CD4-positive, alpha-beta T cell (primary cell): ENCODE results near the gene OR4C6. TPM values are rescaled to one million over a fixed set of nuclear protein-coding genes. Genes with fewer than 3 reads are reported as not detected.

Experiments used
- ATAC-seq: fragments of 200-7000 bp; cut with Tn5 transposase; one replicate; pipeline ENCODE4 v1.10.0; 2022; ENCODE audit warnings: mild to moderate bottlenecking; ENCODE audit not compliant: poor library complexity
- CTCF ChIA-PET: fragments of 350-600 bp; sonication (Branson Sonifier 250); formaldehyde crosslinking; loops from one replicate; lab custom pipeline; 2021; ENCODE audit warnings: antibody characterized with exemption, inconsistent platforms; lab: Charles Lee
- POLR2A ChIA-PET: fragments of 350-600 bp; sonication (Branson Sonifier 250); formaldehyde crosslinking; loops from one replicate; lab custom pipeline; 2021; ENCODE audit warnings: antibody characterized with exemption, inconsistent platforms; lab: Charles Lee
- DNase-seq, 14 experiments: peaks; one replicate each; pipeline ENCODE4 v3.0.0-alpha.2; 2013 to 2020; ENCODE audit warnings: mixed read lengths in 2 of 14
- H3K27ac ChIP-seq, 2 donors: one replicate each; pipeline versions ENCODE4 v1.5.1 to v1.7.0; 2013; ENCODE audit warnings: low read length in 2 of 2, low read depth in 1 of 2, mild to moderate bottlenecking in 1 of 2
- H3K27me3 ChIP-seq, 2 experiments: 1 replicate in 1 of 2; 2 replicates in 1 of 2; pipeline versions ENCODE4 v1.6.1 to v1.7.0; 2013; ENCODE audit warnings: low read length in 2 of 2, control low read depth in 1 of 2, mild to moderate bottlenecking in 1 of 2, moderate library complexity in 1 of 2; ENCODE audit not compliant: insufficient read depth in 2 of 2, control insufficient read depth in 1 of 2
- H3K36me3 ChIP-seq: one replicate; pipeline ENCODE4 v1.6.1; 2013; ENCODE audit warnings: low read length, control low read depth; ENCODE audit not compliant: insufficient read depth
- H3K4me1 ChIP-seq: one replicate; pipeline ENCODE4 v1.6.1; 2013; ENCODE audit warnings: low read length, control low read depth; ENCODE audit not compliant: insufficient read depth
- H3K4me3 ChIP-seq: one replicate; pipeline ENCODE4 v1.5.1; 2013; ENCODE audit warnings: mild to moderate bottlenecking, low read length, moderate library complexity
- H3K9me3 ChIP-seq, 2 experiments: 1 replicate in 1 of 2; 2 replicates in 1 of 2; pipeline versions ENCODE4 v1.6.1 to v1.7.0; 2013; ENCODE audit warnings: low read length in 2 of 2, mild to moderate bottlenecking in 2 of 2, control low read depth in 1 of 2, moderate library complexity in 1 of 2; ENCODE audit not compliant: control insufficient read depth in 1 of 2, insufficient read depth in 1 of 2
- H3K27ac Mint-ChIP-seq: one replicate; pipeline ENCODE4 v1.8.0; 2020; ENCODE audit warnings: mixed read lengths
- H3K27me3 Mint-ChIP-seq: one replicate; pipeline ENCODE4 v1.8.0; 2021; ENCODE audit warnings: mixed read lengths
- H3K36me3 Mint-ChIP-seq: one replicate; pipeline ENCODE4 v1.8.0; 2021; ENCODE audit warnings: low read depth, mixed read lengths
- H3K4me1 Mint-ChIP-seq: one replicate; pipeline ENCODE4 v1.8.0; 2021; ENCODE audit warnings: low read depth, mixed read lengths
- H3K4me3 Mint-ChIP-seq: one replicate; pipeline ENCODE4 v1.8.0; 2020; ENCODE audit warnings: mild to moderate bottlenecking, mixed read lengths
- H3K9me3 Mint-ChIP-seq: one replicate; pipeline ENCODE4 v1.8.0; 2020; ENCODE audit warnings: mixed read lengths
- intact Hi-C, 2 experiments: fragments of 100-400 bp; cut with DNase I in 1 of 2; cut with micrococcal nuclease in 1 of 2; formaldehyde crosslinking; loops; one replicate each; pipeline versions ENCODE4 v1.15.1 to v1.9.0; 2023 to 2025; cut with DNase I, micrococcal nuclease
- polyA plus RNA-seq, 2 donors: library from polyadenylated mRNA; unstranded; fragments of 120-200 nt; gene quantifications; one replicate each; pipeline ENCODE4 v1.2.1, GENCODE V29; 2013
- total RNA-seq, 174 experiments: library from RNA in 2 of 174; stranded (reverse) in 2 of 174; gene quantifications; one replicate each; pipeline ENCODE4 v1.2.3 and lab custom pipeline; 2021 to 2026
- TF ChIP-seq, protein P1 (sequence below): fragments of 200-600 bp; IDR thresholded peaks from one replicate; pipeline ENCODE4 v1.8.0; 2022; ENCODE audit warnings: antibody characterized with exemption, mild to moderate bottlenecking

The OR4C6 gene
- total RNA-seq, result not detected
- not detected for polyA plus RNA-seq (2013, experiment 1 of 2)
- not detected for polyA plus RNA-seq (2013, experiment 2 of 2)
- total RNA-seq (lab: John Stamatoyannopoulos, UW), result 0 to 0.04 (median 0) reads per million in 172 experiments

DNA sequence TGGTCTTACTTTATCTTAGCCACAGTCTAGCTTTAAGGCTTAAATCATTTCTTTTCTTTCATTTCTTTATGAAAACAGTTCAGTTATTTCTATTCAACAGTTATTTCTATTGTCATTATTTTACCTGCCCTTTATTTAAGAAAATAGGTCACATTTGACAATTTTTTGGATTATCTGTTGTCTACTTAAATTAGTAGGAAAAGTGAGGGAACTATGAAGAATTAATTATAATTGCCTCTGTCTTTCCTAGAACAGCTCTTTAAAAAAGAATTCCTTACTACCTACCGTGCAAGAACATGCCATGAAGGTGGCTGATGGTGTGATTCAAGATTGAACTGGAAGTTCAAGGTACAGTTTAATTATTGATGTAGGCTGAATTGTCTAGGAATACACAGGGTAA, at the start of gene OR4C6:
Gene OR4C6 (plus strand): TSS at position 301 of the 400 bp plus-strand sequence. CDS start 2,966 bp downstream, outside the sequence.
- Mint-ChIP-seq H3K36me3 (no peaks in the 10 kb centered on the region), H3K27me3 (no peaks in the 10 kb centered on the region), H3K4me1 (no peaks in the 10 kb centered on the region), H3K4me3 (no peak within 1 kb of the TSS), H3K9me3 (peaks cover 4% of the 10 kb centered on the region), H3K27ac (no peak within 1 kb of the TSS)
- TF ChIP-seq, protein P1, sequence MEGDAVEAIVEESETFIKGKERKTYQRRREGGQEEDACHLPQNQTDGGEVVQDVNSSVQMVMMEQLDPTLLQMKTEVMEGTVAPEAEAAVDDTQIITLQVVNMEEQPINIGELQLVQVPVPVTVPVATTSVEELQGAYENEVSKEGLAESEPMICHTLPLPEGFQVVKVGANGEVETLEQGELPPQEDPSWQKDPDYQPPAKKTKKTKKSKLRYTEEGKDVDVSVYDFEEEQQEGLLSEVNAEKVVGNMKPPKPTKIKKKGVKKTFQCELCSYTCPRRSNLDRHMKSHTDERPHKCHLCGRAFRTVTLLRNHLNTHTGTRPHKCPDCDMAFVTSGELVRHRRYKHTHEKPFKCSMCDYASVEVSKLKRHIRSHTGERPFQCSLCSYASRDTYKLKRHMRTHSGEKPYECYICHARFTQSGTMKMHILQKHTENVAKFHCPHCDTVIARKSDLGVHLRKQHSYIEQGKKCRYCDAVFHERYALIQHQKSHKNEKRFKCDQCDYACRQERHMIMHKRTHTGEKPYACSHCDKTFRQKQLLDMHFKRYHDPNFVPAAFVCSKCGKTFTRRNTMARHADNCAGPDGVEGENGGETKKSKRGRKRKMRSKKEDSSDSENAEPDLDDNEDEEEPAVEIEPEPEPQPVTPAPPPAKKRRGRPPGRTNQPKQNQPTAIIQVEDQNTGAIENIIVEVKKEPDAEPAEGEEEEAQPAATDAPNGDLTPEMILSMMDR, result no peak
- ChIA-PET POLR2A (no interaction called here), CTCF (no interaction called here)
- H3K36me3 ChIP-seq, result no peaks in the 10 kb centered on the region
- intact Hi-C loops, result no loop called here
- no peak within 1 kb of the TSS for H3K27ac ChIP-seq
- H3K4me3 ChIP-seq, result no peak within 1 kb of the TSS
- DNase-seq (no peak), ATAC-seq (no peak)
- H3K9me3 ChIP-seq, result peaks cover 0 to 5% of the 10 kb centered on the region in 2 experiments
- no peaks in the 10 kb centered on the region for H3K27me3 ChIP-seq
- no peaks in the 10 kb centered on the region for H3K4me1 ChIP-seq

DNA sequence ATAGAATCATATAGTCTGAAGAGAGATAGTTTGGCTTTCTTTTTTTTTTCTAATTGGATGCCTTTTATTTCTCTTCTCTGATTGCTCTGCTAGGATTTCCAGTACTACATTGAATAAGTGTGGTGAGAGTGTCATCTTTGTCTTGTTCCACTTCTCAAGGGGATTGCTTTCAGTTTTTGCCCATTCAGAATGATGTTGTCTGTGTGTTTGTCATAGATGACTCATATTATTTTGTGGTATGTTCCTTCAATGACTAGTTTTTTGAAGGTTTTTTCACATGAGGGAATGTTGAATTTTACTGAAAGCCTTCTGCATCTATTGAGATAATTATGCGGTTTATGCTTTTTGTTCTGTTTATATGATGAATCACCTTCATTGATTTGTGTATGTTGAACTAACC, 37.5 kb upstream of the OR4C6 start:
- intact Hi-C loops, result no loop called here
- no peaks in the 10 kb centered on the region for H3K4me1 ChIP-seq
- CTCF ChIA-PET, result no interaction called here
- H3K27me3 Mint-ChIP-seq, result no peaks in the 10 kb centered on the region
- H3K4me3 Mint-ChIP-seq, result no peak overlapping the region
- ATAC-seq (no peak), DNase-seq (no peak)
- H3K36me3 Mint-ChIP-seq, result no peaks in the 10 kb centered on the region
- H3K27ac ChIP-seq, result no peak overlapping the region
- H3K27ac Mint-ChIP-seq, result no peak overlapping the region
- H3K9me3 ChIP-seq, result peaks cover 0 to 3% of the 10 kb centered on the region in 2 experiments
- TF ChIP-seq, protein P1, result no peak
- peaks cover 11% of the 10 kb centered on the region for H3K9me3 Mint-ChIP-seq
- POLR2A ChIA-PET, result no interaction called here
- no peak overlapping the region for H3K4me3 ChIP-seq
- no peaks in the 10 kb centered on the region for H3K4me1 Mint-ChIP-seq
- H3K36me3 ChIP-seq, result no peaks in the 10 kb centered on the region
- H3K27me3 ChIP-seq, result no peaks in the 10 kb centered on the region

DNA sequence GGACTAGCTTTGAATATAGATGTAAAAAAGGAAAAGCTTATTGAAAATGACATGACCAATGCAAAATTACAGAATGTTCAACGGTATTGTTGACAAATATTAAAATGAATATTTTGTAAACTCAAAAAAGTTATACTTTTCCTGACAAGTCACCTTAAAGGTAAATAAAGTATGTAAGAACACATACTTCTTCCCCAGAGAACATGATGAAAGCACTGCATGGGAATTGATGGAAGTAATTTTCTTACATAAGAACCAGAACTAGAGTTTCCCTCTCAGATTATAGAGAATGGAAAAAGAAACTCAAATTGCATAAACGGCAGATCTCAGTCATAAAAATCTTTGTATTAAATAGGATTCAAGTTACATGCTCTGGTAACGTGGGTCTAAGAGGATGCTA, 27.2 kb upstream of the OR4C6 start, which contains the start of gene OR4P4:
Gene OR4P4 (plus strand): TSS at position 301 of the 400 bp plus-strand sequence.
- Histone ChIP-seq H3K4me3 (no peak within 1 kb of the TSS), H3K4me1 (no peaks in the 10 kb centered on the region), H3K27ac (no peak within 1 kb of the TSS), H3K36me3 (no peaks in the 10 kb centered on the region), H3K27me3 (no peaks in the 10 kb centered on the region), H3K9me3 (peaks cover 0 to 2% of the 10 kb centered on the region in 2 experiments)
- TF ChIP-seq, protein P1, result no peak
- ChIA-PET CTCF (no interaction called here), POLR2A (no interaction called here)
- Mint-ChIP-seq H3K4me1 (no peaks in the 10 kb centered on the region), H3K36me3 (no peaks in the 10 kb centered on the region), H3K9me3 (no peaks in the 10 kb centered on the region), H3K4me3 (no peak within 1 kb of the TSS), H3K27ac (no peak within 1 kb of the TSS), H3K27me3 (no peaks in the 10 kb centered on the region)
- DNase-seq (no peak), ATAC-seq (no peak)
- intact Hi-C loops, result no loop called here
